Activated naive CD4-positive, alpha-beta T cell treated with anti-CD3 and anti-CD28 coated beads for 36 hours (primary cell): ENCODE data around the gene MYO1E. TPM values are rescaled to one million over a fixed set of nuclear protein-coding genes. Genes with fewer than 3 reads are reported as not detected.
"Not testable (repeated sequence)": the region's sequence is repeated elsewhere in the genome, so short reads cannot be mapped to it uniquely, and the experiment has no call there.

Source experiments
- CTCF ChIA-PET: fragments of 350-600 bp; sonication (Branson Sonifier 250); formaldehyde crosslinking; loops from one replicate; lab custom pipeline; 2021; ENCODE audit warnings: antibody characterized with exemption; lab: Charles Lee
- DNase-seq: peaks from one replicate; pipeline ENCODE4 v3.0.0-alpha.2; 2020
- H3K27ac Mint-ChIP-seq: one replicate; pipeline ENCODE4 v1.8.0; 2021; ENCODE audit warnings: mild to moderate bottlenecking, mixed read lengths
- H3K27me3 Mint-ChIP-seq: one replicate; pipeline ENCODE4 v1.8.0; 2021; ENCODE audit warnings: low read depth, mixed read lengths
- H3K36me3 Mint-ChIP-seq: one replicate; pipeline ENCODE4 v1.8.0; 2021; ENCODE audit warnings: low read depth, mixed read lengths
- H3K4me1 Mint-ChIP-seq: one replicate; pipeline ENCODE4 v1.8.0; 2021; ENCODE audit warnings: low read depth, mixed read lengths
- H3K4me3 Mint-ChIP-seq: one replicate; pipeline ENCODE4 v1.8.0; 2021; ENCODE audit warnings: mild to moderate bottlenecking, moderate library complexity, mixed read lengths
- H3K9me3 Mint-ChIP-seq: one replicate; pipeline ENCODE4 v1.8.0; 2021; ENCODE audit warnings: mixed read lengths
- intact Hi-C: fragments of 100-400 bp; cut with micrococcal nuclease; formaldehyde crosslinking; loops from one replicate; pipeline ENCODE4 v1.15.1; 2023
- total RNA-seq, 2 experiments: library from RNA; stranded (reverse); gene quantifications; one replicate each; pipeline ENCODE4 v1.2.3, GENCODE V29; 2021

The MYO1E gene
- total RNA-seq, 2 experiments from 2014 or later = 1.4 to 2.9 TPM

- peaks cover 14% of the 10 kb centered on the region for H3K9me3 Mint-ChIP-seq
- H3K27me3 Mint-ChIP-seq, H3K4me1 Mint-ChIP-seq, H3K27ac Mint-ChIP-seq, H3K4me3 Mint-ChIP-seq, CTCF ChIA-PET, DNase-seq, intact Hi-C loops: not testable (repeated sequence)
- peaks cover 41% of the 10 kb centered on the region for H3K36me3 Mint-ChIP-seq
Measured at GRCh38 chr15:59125683-59126082, 247.0 kb downstream of the MYO1E start.

GRCh38 chr15:59124261-59124660, 248.4 kb downstream of the MYO1E start:
- H3K4me3 Mint-ChIP-seq = no peak overlapping the region
- CTCF ChIA-PET = interaction anchor here (0.5 kb wide), 1 partner anchor 208 kb away, joined by 3 read pairs; no protein-coding TSS in a partner anchor
- no peaks in the 10 kb centered on the region for H3K4me1 Mint-ChIP-seq
- no peak overlapping the region for H3K27ac Mint-ChIP-seq
- peaks cover 5% of the 10 kb centered on the region for H3K9me3 Mint-ChIP-seq
- peaks cover 27% of the 10 kb centered on the region for H3K36me3 Mint-ChIP-seq
- DNase-seq = no peak
- H3K27me3 Mint-ChIP-seq = no peaks in the 10 kb centered on the region
- intact Hi-C loops = no loop called here

- DNase-seq = no peak
- no peak overlapping the region for H3K4me3 Mint-ChIP-seq
- H3K4me1 Mint-ChIP-seq = no peaks in the 10 kb centered on the region
- H3K9me3 Mint-ChIP-seq = peaks cover 3% of the 10 kb centered on the region
- intact Hi-C loops = no loop called here
- H3K27ac Mint-ChIP-seq = no peak overlapping the region
- CTCF ChIA-PET = no interaction called here
- H3K27me3 Mint-ChIP-seq = no peaks in the 10 kb centered on the region
- H3K36me3 Mint-ChIP-seq = peaks cover 29% of the 10 kb centered on the region
Measured at GRCh38 chr15:59120937-59121336, 251.7 kb downstream of the MYO1E start.

- H3K9me3 Mint-ChIP-seq = no peaks in the 10 kb centered on the region
- no peak overlapping the region for H3K4me3 Mint-ChIP-seq
- H3K4me1 Mint-ChIP-seq = no peaks in the 10 kb centered on the region
- H3K27ac Mint-ChIP-seq = no peak overlapping the region
- no peak for DNase-seq
- peaks cover 28% of the 10 kb centered on the region for H3K36me3 Mint-ChIP-seq
- intact Hi-C loops = no loop called here
- CTCF ChIA-PET = no interaction called here
- no peaks in the 10 kb centered on the region for H3K27me3 Mint-ChIP-seq
Measured at GRCh38 chr15:59119625-59120024, 253.0 kb downstream of the MYO1E start.

DNA sequence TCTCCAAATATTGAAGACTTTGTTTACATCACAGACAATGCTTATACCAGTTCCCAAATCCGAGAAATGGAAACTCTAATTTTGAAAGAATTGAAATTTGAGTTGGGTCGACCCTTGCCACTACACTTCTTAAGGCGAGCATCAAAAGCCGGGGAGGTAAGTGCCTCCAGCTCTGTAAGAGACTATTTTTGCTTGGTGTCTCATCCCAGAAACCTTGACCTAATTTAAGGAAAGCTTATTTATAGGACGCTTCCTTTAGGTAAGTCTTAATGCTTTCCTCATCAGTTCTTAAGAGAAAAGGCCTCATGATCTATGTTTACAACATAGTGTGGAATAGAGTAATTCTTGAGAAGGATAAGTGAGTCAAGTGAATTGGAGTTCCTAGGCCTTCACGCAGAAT, 255.9 kb downstream of the MYO1E start:
- H3K27me3 Mint-ChIP-seq = no peaks in the 10 kb centered on the region
- DNase-seq = no peak
- no peaks in the 10 kb centered on the region for H3K9me3 Mint-ChIP-seq
- no peak overlapping the region for H3K27ac Mint-ChIP-seq
- CTCF ChIA-PET = interaction anchor here (0.6 kb wide), 1 partner anchor 65 kb away, joined by 3 read pairs; no protein-coding TSS in a partner anchor
- H3K36me3 Mint-ChIP-seq = peaks cover 37% of the 10 kb centered on the region
- no peaks in the 10 kb centered on the region for H3K4me1 Mint-ChIP-seq
- no peak overlapping the region for H3K4me3 Mint-ChIP-seq
- intact Hi-C loops = no loop called here

GRCh38 chr15:59116141-59116540, 256.5 kb downstream of the MYO1E start:
- intact Hi-C loops = no loop called here
- Mint-ChIP-seq H3K4me3 (no peak overlapping the region), H3K9me3 (no peaks in the 10 kb centered on the region), H3K27ac (no peak overlapping the region), H3K27me3 (no peaks in the 10 kb centered on the region), H3K4me1 (no peaks in the 10 kb centered on the region), H3K36me3 (peaks cover 36% of the 10 kb centered on the region)
- no peak for DNase-seq
- CTCF ChIA-PET = no interaction called here

GRCh38 chr15:59115047-59115446, 257.6 kb downstream of the MYO1E start:
- Mint-ChIP-seq H3K4me3 (no peak overlapping the region), H3K9me3 (no peaks in the 10 kb centered on the region), H3K4me1 (no peaks in the 10 kb centered on the region), H3K36me3 (peaks cover 37% of the 10 kb centered on the region), H3K27me3 (no peaks in the 10 kb centered on the region), H3K27ac (no peak overlapping the region)
- intact Hi-C loops = no loop called here
- DNase-seq = no peak
- CTCF ChIA-PET = no interaction called here

- Mint-ChIP-seq H3K27me3 (no peaks in the 10 kb centered on the region), H3K4me1 (no peaks in the 10 kb centered on the region), H3K4me3 (no peak overlapping the region), H3K9me3 (no peaks in the 10 kb centered on the region), H3K36me3 (peaks cover 39% of the 10 kb centered on the region), H3K27ac (no peak overlapping the region)
- intact Hi-C loops = no loop called here
- DNase-seq = no peak
- CTCF ChIA-PET = interaction anchor here (0.7 to 0.8 kb wide), 3 partner anchors 17 to 51 kb away, joined by 3 to 5 read pairs (median 4); no protein-coding TSS in a partner anchor
Measured at GRCh38 chr15:59111251-59111650, 261.4 kb downstream of the MYO1E start.

DNA sequence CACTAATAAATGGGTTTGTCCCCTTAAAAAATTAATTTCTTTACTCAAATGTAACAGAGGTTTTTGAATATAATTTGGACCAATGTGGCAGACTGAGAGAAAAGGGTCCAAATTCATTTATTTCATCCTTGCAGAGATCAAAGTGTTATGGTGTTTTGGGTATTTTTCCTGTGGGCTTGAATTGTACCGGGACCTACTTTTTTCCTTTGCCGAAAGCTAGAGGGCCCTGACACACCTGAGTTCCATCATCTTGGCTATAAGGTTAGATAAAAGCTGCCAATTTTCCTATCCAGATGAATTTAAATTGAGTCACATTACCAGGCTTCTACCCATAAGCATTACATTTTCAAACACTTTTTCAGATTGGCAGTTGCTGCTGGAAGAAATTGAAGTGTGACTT, 266.8 kb downstream of the MYO1E start:
- CTCF ChIA-PET = interaction anchor here (0.7 kb wide), 1 partner anchor 400 kb away, joined by 3 read pairs; no protein-coding TSS in a partner anchor
- H3K4me3 Mint-ChIP-seq = peak overlapping the region; percentile 93
- peaks cover 22% of the 10 kb centered on the region for H3K36me3 Mint-ChIP-seq
- H3K27me3 Mint-ChIP-seq = no peaks in the 10 kb centered on the region
- H3K4me1 Mint-ChIP-seq = peaks cover 11% of the 10 kb centered on the region
- intact Hi-C loops = loop anchor here (1.0 kb wide), 2 partner anchors 119 to 173 kb away; partner anchors contain the start of genes RNF111 and SLTM
- DNase-seq = no peak
- H3K27ac Mint-ChIP-seq = no peak overlapping the region
- no peaks in the 10 kb centered on the region for H3K9me3 Mint-ChIP-seq

DNA sequence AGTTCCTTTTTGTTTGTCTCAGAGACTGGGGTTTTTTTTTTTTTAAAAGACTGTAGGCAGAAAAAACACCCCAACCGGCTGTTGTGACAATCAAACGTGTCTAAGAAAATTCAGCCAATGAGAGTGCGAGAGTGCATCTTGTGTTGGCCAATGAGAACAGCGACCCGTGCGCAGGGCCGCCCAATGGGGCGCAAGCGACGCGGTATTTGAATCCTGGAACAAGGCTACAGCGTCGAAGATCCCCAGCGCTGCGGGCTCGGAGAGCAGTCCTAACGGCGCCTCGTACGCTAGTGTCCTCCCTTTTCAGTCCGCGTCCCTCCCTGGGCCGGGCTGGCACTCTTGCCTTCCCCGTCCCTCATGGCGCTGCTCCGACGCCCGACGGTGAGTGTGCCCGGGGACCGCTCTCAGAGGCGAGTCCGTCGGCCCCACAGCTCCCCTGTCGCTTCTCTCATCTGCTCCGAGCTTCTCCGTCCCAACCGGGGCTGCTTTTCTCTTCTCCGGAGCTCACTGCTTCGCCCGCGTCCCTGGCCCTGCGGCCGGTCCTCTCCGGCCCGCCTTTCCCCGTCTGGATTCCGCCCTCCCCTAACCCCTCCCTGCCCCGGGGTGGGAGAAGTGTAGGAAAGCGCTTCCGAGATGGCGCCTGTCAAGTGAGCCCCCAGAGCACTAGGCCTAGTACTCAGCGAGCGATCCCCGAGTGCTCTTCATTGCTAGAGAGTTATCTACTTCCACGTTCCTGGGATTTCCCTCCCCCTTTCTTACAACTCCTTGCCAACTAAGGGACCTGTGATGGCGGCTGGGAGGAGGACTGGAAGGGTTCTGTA, 267.5 kb downstream of the MYO1E start, which contains the start of gene CCNB2:
TSS of gene CCNB2 (plus strand) at position 235 of the 821 bp plus-strand sequence. CDS start at position 358, 123 bp downstream.
- Mint-ChIP-seq H3K27me3 (no peaks in the 10 kb centered on the region), H3K4me1 (peaks cover 11% of the 10 kb centered on the region), H3K27ac (peak within 1 kb of the TSS; percentile 91), H3K36me3 (peaks cover 24% of the 10 kb centered on the region), H3K9me3 (no peaks in the 10 kb centered on the region), H3K4me3 (peak within 1 kb of the TSS; percentile 93)
- CTCF ChIA-PET = interaction anchor here (0.7 kb wide), 1 partner anchor 401 kb away, joined by 3 read pairs; no protein-coding TSS in a partner anchor
- DNase-seq = peak; percentile 91
- intact Hi-C loops = loop anchor here (1.0 kb wide), 2 partner anchors 118 to 172 kb away; partner anchors contain the start of genes RNF111 and SLTM

GRCh38 chr15:59104602-59104911, 268.1 kb downstream of the MYO1E start:
- CTCF ChIA-PET = no interaction called here
- intact Hi-C loops = no loop called here
- Mint-ChIP-seq H3K27ac (peak overlapping the region; percentile 91), H3K4me1 (peaks cover 11% of the 10 kb centered on the region), H3K4me3 (peak overlapping the region; percentile 93), H3K27me3 (no peaks in the 10 kb centered on the region), H3K36me3 (peaks cover 22% of the 10 kb centered on the region), H3K9me3 (no peaks in the 10 kb centered on the region)
- DNase-seq = no peak

- no peak overlapping the region for H3K27ac Mint-ChIP-seq
- no peak overlapping the region for H3K4me3 Mint-ChIP-seq
- H3K4me1 Mint-ChIP-seq = peaks cover 9% of the 10 kb centered on the region
- H3K36me3 Mint-ChIP-seq = peaks cover 11% of the 10 kb centered on the region
- no peak for DNase-seq
- CTCF ChIA-PET = interaction anchor here (0.6 kb wide), 1 partner anchor 846 kb away, joined by 3 read pairs; no protein-coding TSS in a partner anchor
- intact Hi-C loops = no loop called here
- no peaks in the 10 kb centered on the region for H3K27me3 Mint-ChIP-seq
- no peaks in the 10 kb centered on the region for H3K9me3 Mint-ChIP-seq
Measured at GRCh38 chr15:59099162-59099685, 273.4 kb downstream of the MYO1E start.
